Thoracic aorta (tissue), 2 donors: Measurements from ENCODE around the gene USP7. TPM values are rescaled to one million over a fixed set of nuclear protein-coding genes. Genes with fewer than 3 reads are reported as not detected.
A peak's percentile ranks its signal among the peaks of the same experiment; 100 is the strongest.

Experiments
- ATAC-seq: fragments of 150-250 bp; one replicate; pipeline ENCODE4 v1.8.0; 2017; ENCODE audit warnings: low read depth; ENCODE audit not compliant: insufficient number of reproducible peaks, low FRiP score
- DNase-seq: peaks from one replicate; pipeline ENCODE4 v3.0.0-alpha.2; 2020; ENCODE audit warnings: low spot score
- H3K27ac ChIP-seq, 2 donors: fragments of 200-600 bp; sonication (generic); 1 replicate in 1 of 2; 2 replicates in 1 of 2; pipeline ENCODE4 v1.5.1; 2016; ENCODE audit warnings: mild to moderate bottlenecking in 2 of 2, moderate library complexity in 2 of 2
- H3K27me3 ChIP-seq: fragments of 200-600 bp; sonication (generic); replicated peaks from 2 replicates; pipeline ENCODE4 v1.6.0; 2016; ENCODE audit warnings: mild to moderate bottlenecking; ENCODE audit not compliant: insufficient read depth
- H3K36me3 ChIP-seq: fragments of 200-600 bp; sonication (generic); one replicate; pipeline ENCODE4 v1.5.1; 2016
- H3K4me1 ChIP-seq, 2 donors: fragments of 200-600 bp; sonication (generic); 1 replicate in 1 of 2; 2 replicates in 1 of 2; pipeline versions ENCODE4 v1.5.1 to v1.6.0; 2016; ENCODE audit warnings: low read depth in 2 of 2, mild to moderate bottlenecking in 1 of 2; ENCODE audit not compliant: control insufficient read depth in 1 of 2
- H3K4me3 ChIP-seq: fragments of 200-600 bp; sonication (generic); 2 replicates; pipeline ENCODE4 v1.5.1; 2016; ENCODE audit warnings: mild to moderate bottlenecking
- H3K9me3 ChIP-seq: fragments of 200-600 bp; sonication (generic); 2 replicates; pipeline ENCODE4 v1.5.1; 2016
- total RNA-seq, 2 donors: library from RNA; depleted of rRNA; stranded (reverse); fragments of >200 nt; gene quantifications; one replicate each; pipeline versions ENCODE4 v1.1.0 to v1.2.3, GENCODE V29; 2016
- TF ChIP-seq, protein P1 (sequence below): fragments of 200-600 bp; sonication (generic); IDR thresholded peaks from one replicate; pipeline ENCODE4 v1.5.1; 2019; ENCODE audit warnings: antibody characterized with exemption

USP7 gene
- total RNA-seq, 2 donors from 2014 or later: 61.2 to 93.8 TPM

DNA sequence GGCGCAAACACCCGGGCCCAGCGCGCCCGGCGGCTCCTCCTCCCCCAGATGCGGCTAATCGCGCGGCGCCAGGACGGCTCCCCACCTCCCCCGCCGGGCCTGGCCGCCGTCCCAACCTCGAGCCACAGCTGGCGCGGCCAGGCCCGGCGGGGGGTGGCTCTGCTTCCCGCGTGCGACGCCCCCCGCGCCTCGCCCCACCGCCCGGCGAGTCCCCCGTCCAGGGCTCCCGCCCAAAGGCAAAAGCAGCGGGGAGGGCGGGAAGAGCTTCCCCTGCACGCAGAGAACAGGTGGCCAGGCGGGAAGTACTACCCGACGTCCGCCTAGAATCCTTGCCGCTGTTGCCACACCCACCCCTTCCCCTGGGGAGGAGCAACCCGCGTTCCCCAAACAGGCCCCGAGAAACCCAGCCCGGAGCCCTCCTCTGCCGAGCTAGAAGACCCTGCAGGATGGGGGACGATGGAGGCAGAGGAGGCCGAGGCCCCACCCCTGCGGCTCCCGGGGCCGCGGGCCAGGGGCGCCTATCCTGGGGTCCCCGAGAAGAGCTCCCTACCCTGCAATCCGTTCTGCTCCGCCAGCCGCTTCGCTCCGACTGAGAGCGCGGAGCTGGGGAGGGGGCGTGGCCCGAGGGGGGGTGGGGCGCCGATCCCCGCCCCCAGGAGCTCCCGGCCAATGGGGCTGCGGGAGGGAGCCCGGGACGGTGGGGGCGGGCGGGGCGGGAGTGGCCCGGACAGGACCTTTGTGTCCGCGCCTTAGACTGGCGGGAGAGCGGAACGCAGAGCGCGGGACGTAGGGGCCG is 95.1 kb downstream of the USP7 start, which contains the start of gene CARHSP1:
Gene CARHSP1, minus strand, starts transcription at position 591 of the 796 bp plus-strand sequence. CDS start 9,678 bp downstream, outside the sequence.
- Histone ChIP-seq H3K36me3 (no peaks in the 10 kb centered on the region), H3K27me3 (no peaks in the 10 kb centered on the region), H3K27ac (peak within 1 kb of the TSS; percentile 75 to 79), H3K4me3 (peak within 1 kb of the TSS; percentile 98), H3K4me1 (peaks cover 37 to 55% of the 10 kb centered on the region in 2 donors), H3K9me3 (no peaks in the 10 kb centered on the region)
- ATAC-seq (peak; percentile 76), DNase-seq (peak; percentile 40)
- TF ChIP-seq, protein P1, sequence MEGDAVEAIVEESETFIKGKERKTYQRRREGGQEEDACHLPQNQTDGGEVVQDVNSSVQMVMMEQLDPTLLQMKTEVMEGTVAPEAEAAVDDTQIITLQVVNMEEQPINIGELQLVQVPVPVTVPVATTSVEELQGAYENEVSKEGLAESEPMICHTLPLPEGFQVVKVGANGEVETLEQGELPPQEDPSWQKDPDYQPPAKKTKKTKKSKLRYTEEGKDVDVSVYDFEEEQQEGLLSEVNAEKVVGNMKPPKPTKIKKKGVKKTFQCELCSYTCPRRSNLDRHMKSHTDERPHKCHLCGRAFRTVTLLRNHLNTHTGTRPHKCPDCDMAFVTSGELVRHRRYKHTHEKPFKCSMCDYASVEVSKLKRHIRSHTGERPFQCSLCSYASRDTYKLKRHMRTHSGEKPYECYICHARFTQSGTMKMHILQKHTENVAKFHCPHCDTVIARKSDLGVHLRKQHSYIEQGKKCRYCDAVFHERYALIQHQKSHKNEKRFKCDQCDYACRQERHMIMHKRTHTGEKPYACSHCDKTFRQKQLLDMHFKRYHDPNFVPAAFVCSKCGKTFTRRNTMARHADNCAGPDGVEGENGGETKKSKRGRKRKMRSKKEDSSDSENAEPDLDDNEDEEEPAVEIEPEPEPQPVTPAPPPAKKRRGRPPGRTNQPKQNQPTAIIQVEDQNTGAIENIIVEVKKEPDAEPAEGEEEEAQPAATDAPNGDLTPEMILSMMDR: no peak

DNA sequence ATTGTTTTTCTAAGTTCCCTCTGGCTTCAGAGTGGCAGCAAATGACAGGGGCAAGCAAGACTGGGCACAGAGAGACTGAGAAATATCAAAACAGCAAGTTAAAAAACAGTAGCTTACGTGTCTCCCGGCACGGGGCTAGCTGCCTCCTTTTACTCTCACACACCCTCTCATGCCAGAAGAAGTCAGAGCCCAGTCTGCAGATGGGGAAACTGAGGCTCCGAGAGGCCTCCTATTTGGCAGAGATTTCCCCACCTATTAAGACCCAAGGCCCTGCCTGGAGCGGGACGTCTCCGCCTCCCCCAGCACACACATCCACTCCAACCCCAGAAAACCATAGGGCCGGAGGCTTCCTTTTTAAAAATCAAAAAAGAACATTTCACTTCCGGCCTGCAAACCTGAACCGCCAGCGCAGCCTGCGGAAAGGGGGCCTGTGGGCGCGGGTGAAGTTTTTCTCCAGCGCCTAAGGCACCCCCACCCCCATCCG is 95.7 kb downstream of the USP7 start:
- no peaks in the 10 kb centered on the region for H3K27me3 ChIP-seq
- DNase-seq: no peak
- H3K4me3 ChIP-seq: peak overlapping the region; percentile 98
- TF ChIP-seq, protein P1: no peak
- no peaks in the 10 kb centered on the region for H3K36me3 ChIP-seq
- H3K4me1 ChIP-seq: peaks cover 37 to 60% of the 10 kb centered on the region in 2 donors
- peak; percentile 2 for ATAC-seq
- peak overlapping the region; percentile 75 to 79 for H3K27ac ChIP-seq
- no peaks in the 10 kb centered on the region for H3K9me3 ChIP-seq

DNA sequence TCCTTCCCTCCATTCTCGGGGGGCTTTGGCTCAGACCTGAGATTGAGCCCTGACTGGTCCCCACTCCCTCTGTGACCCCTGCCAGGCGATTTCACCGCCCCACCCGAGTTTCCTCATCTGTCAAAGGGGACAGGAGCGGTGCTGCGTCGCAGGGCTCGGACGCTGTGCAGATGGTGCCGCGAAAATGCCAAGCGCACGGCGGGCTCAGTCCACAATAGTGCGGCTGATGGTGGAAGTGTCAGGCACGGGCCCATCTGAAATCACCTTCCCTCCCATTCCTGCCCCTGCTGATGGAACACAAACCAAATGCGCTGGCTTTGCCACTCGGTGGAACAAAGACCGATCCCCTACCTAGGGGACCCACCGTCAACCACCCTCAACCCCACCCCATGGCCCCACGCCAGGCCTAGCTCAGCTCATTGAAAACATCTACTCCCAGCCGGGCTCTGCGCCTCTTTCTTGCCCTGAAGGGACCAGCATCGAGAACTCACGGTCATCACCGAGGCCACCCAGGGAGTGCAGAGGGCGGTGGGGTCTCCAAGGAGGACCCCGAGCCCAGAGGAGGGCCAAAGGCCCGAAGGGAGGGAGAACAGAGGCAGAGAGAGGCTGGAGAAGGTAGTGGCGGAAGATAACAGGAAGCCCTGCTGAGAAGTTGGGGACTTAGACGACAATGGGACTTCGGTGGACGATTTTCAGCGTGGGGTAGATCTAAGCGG is 96.3 kb downstream of the USP7 start:
- Histone ChIP-seq H3K4me1 (peaks cover 37 to 61% of the 10 kb centered on the region in 2 donors), H3K36me3 (no peaks in the 10 kb centered on the region)
- ATAC-seq: no peak

DNA sequence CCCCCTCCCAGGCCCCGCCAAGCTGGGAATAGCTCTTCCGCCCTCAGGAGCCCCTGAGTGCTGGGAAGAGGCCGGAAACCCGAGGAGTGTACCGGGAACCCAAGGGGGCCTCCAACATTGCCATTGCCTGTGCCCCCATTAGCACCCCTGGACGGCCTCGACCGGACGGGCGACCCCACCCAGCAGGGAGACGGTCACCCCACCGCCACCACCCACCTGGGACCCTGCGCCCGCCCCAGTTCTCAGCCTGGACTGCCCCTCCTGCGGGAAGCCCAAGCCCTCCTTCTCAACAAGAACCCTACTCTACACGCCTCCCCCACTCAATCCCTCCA is 96.9 kb downstream of the USP7 start:
- peak overlapping the region in 1 of 2 donors; percentile 79 for H3K27ac ChIP-seq
- no peak for DNase-seq
- no peaks in the 10 kb centered on the region for H3K9me3 ChIP-seq
- no peaks in the 10 kb centered on the region for H3K27me3 ChIP-seq
- ATAC-seq: no peak
- peaks cover 37 to 65% of the 10 kb centered on the region in 2 donors for H3K4me1 ChIP-seq
- TF ChIP-seq, protein P1: no peak
- H3K4me3 ChIP-seq: peak overlapping the region; percentile 98
- H3K36me3 ChIP-seq: no peaks in the 10 kb centered on the region

More for the DNA sequence above, 96.3 kb downstream of the USP7 start:
- Histone ChIP-seq H3K27ac (peak overlapping the region; percentile 75 to 79), H3K27me3 (no peaks in the 10 kb centered on the region), H3K4me3 (peak overlapping the region; percentile 98), H3K9me3 (no peaks in the 10 kb centered on the region)
- no peak for DNase-seq
- TF ChIP-seq, protein P1: no peak
